HUES48 (cell line): Measurements from ENCODE around the gene TM6SF1.

Experiments used
- H3K27ac ChIP-seq: one replicate; pipeline ENCODE4 v1.7.0; 2013; ENCODE audit warnings: low read depth, low read length, inconsistent platforms
- H3K27me3 ChIP-seq: 2 replicates; pipeline ENCODE4 v1.6.1; 2013; ENCODE audit warnings: mild to moderate bottlenecking, low read length; ENCODE audit not compliant: control insufficient read depth, insufficient read depth
- H3K36me3 ChIP-seq: 2 replicates; pipeline ENCODE4 v1.6.1; 2013; ENCODE audit warnings: low read length; ENCODE audit not compliant: control insufficient read depth, insufficient read depth
- H3K4me1 ChIP-seq: 2 replicates; pipeline ENCODE4 v1.6.1; 2013; ENCODE audit warnings: mild to moderate bottlenecking, low read length; ENCODE audit not compliant: control insufficient read depth, insufficient read depth
- H3K4me3 ChIP-seq: 2 replicates; pipeline ENCODE4 v1.5.1; 2013; ENCODE audit warnings: mild to moderate bottlenecking, low read depth, low read length
- H3K9ac ChIP-seq: 2 replicates; pipeline ENCODE4 v1.6.1; 2013; ENCODE audit warnings: mild to moderate bottlenecking, low read depth, low read length, moderate library complexity
- H3K9me3 ChIP-seq: 2 replicates; pipeline ENCODE4 v1.6.1; 2013; ENCODE audit warnings: low read length; ENCODE audit not compliant: control insufficient read depth, insufficient read depth

Gene TM6SF1

DNA sequence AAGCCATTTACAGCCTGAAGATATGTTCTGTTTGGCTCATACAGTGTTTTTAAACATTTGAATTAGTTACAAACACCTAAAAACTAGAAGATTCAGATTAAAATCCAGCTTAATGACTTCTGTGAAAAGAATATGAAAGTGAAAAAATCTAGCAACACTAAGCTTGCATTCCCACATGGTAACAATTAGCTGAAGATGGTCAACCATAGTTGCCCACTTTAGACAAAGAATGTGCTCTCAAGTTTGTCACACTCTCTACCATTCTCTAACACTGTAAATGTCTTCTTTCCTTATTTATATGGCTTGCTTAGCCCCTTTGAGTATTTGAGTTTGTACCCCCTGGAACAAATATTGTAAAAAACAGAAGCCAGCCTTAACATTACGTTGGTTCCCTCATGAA is 67.4 kb downstream of the TM6SF1 start:
- Histone ChIP-seq H3K4me3 (no peak overlapping the region), H3K9ac (no peak overlapping the region), H3K4me1 (no peaks in the 10 kb centered on the region), H3K27me3 (no peaks in the 10 kb centered on the region), H3K27ac (no peak overlapping the region), H3K36me3 (no peaks in the 10 kb centered on the region), H3K9me3 (no peaks in the 10 kb centered on the region)

GRCh38 chr15:83178390-83178789 is 70.9 kb downstream of the TM6SF1 start:
- no peaks in the 10 kb centered on the region for H3K27me3 ChIP-seq
- H3K36me3 ChIP-seq, result no peaks in the 10 kb centered on the region
- H3K27ac ChIP-seq, result no peak overlapping the region
- no peaks in the 10 kb centered on the region for H3K9me3 ChIP-seq
- no peak overlapping the region for H3K9ac ChIP-seq
- H3K4me1 ChIP-seq, result no peaks in the 10 kb centered on the region
- no peak overlapping the region for H3K4me3 ChIP-seq

DNA sequence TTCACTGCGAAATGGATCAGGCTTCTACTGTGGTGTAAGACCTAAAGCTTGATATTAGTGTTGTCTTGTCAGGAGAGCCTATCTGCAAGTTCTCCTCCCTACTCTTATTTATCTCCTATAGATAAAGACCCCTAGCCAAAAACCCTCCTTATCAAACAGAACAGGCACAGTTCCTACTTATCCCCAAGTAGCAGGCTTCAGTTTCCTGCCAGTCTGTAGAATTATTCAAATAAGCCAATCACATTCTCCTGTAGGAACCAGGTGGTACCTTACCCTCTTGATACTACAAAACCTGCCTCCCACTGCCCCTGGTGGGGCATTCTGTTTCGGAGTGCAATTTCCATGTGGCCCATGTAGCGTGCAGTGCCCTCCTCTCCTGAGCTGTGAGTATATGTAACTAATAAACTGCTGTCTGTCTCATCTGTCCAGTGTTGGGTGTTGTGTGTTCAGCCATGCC is 71.5 kb downstream of the TM6SF1 start:
- H3K9me3 ChIP-seq, result no peaks in the 10 kb centered on the region
- no peaks in the 10 kb centered on the region for H3K36me3 ChIP-seq
- H3K4me3 ChIP-seq, result no peak overlapping the region
- H3K9ac ChIP-seq, result no peak overlapping the region
- H3K27ac ChIP-seq, result no peak overlapping the region
- H3K4me1 ChIP-seq, result no peaks in the 10 kb centered on the region
- no peaks in the 10 kb centered on the region for H3K27me3 ChIP-seq

DNA sequence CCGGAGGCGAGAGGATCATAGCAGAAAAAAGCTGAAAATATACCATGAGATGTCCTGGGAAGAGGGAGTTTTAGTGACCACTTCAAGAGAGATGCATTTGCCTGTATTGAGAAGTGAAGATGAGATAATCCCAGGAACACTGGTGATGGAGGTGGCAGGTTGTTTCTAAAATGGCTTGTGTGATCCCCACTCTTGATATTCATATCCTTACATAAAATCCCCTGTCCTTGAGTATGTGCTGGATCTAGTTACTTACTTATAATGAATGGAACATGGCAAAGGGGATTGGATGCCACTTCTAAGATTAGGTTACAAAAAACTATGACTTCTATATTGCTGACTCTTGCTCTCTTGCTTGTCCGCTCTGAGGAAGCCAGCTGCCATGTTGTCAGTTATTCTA is 78.1 kb downstream of the TM6SF1 start:
- Histone ChIP-seq H3K27me3 (no peaks in the 10 kb centered on the region), H3K9ac (no peak overlapping the region), H3K27ac (no peak overlapping the region), H3K36me3 (0 out of 2 replicates have a peak, but pooled peaks cover 4% of the 10 kb centered on the region), H3K4me3 (no peak overlapping the region), H3K4me1 (no peaks in the 10 kb centered on the region), H3K9me3 (no peaks in the 10 kb centered on the region)
